Kidney glomerular epithelial cell (primary cell): Measurements from ENCODE around the gene RAPGEF2.
"Not testable (repeated sequence)": the region's sequence is repeated elsewhere in the genome, so short reads cannot be mapped to it uniquely, and the experiment has no call there.

Source experiments
- DNase-seq: peaks from one replicate; lab custom pipeline; 2025; lab: John Stamatoyannopoulos, UW

Gene RAPGEF2

DNA sequence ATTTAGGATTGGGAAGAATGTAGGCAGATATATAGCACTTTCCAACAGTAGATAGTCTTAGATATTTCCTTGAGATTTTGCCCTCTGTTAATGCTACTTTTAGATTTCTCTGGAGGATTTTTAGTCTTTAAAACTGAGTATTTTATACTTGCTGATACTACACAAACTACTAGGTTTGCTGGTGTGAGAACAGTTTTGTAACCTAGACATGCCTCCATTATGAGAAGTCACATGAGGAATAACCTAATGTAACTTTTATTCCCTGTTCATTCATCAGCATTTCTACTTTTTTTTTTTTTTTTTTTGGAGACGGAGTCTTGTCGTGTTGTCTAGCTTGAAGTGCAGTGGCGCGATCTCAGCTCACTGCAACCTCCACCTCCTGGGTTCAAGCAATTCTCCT, 137.2 kb downstream of the RAPGEF2 start:
- no peak for DNase-seq

DNA sequence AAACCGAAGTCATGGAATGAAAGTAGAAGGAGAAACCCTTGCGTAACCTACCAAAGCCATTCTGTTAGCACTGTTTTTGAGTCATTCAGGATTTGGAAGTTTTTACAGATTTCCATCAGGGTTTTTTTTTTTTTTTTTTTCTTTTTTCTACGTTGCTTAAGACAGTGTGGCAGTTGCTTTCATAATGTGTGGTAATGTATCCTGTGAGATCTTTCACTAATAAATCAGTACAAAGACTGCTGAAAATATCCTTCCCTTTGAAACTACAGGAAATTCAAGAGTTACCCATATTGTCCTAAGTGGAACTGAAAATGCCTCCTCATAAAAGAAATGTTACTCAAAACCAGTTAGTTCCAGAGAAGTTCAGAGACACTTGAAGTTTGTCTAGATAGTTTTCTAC, 137.8 kb downstream of the RAPGEF2 start:
- DNase-seq = no peak

DNA sequence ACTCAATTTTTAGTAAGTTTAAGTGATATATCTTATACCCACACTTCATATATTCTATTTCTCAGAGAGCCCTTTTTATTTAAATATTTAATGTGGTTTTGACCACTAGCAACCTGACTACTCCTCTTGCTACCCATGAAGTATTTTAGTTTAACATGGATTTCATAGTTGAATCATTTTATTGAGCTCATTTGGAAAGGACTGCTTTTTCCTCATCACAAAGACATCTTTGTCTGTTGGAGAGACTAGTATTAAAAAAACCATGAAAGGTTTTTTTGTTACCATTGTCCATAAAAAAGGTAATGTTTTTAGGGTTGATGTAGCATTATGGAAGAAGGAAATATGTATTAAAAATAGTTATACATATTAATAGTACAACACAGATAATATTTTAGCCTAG, 139.5 kb downstream of the RAPGEF2 start:
- DNase-seq = no peak

DNA sequence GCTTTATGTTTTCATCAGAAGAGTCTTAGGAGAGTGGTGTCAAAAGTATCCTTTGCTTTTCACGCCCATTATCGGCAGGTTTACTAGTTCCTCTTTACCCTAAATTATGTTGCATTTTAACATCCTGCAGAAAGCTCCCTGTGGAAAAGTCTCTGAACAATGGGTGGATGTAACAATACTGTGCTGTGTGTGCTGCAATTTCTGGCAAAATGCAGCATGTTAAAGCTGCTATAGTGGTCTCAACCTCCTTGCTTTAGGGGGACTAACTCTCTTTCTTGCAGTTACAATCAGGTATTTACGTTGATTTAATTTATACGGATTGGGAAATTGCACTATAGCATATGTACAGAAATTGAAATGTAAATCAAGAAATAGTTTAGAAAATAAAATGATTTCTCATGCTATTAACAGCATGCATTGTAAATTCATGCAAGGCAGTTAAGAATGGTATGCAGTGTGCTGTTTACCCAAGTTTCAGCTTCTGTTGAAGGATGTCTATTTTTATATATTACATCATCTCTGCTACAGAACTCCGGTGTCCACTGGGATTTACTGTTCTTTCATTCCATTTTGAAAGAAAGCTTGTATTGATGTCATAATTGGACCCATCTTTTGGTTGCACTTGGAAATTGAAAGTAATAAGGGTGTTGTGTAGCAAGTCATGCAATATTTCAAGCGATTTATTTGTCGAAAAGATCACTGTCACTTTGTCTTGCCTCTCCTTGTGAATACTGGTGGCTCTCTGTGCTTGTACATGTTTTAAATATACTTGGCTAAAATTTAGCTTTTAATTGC, 145.7 kb downstream of the RAPGEF2 start:
- DNase-seq = no peak

DNA sequence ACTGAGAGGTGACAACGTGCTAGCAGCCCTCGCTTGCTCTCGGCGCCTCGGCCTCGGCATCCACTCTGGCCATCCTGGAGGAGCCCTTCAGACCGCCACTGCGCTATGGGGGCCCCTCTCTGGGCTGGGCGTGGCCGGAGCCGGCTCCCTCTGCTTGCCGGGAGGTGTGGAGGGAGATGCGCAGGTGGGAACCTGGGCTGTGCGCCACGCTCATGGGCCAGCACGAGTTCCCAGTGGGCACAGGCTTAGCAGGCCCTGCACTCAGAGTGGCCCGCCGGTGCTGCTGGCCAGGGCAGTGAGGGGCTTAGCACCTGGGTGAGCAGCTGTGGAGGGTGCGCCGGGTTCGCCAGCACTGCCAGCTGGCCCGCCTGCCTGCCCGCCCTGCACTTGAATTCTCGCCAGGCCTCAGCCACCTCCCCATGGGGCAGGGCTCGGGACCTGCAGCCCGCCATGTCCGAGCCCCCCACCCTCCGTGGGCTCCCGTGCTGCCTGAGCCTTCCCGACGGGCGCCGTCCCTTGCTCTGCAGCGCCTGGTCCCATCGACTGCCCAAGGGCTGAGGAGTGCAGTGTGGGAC, 148.0 kb downstream of the RAPGEF2 start:
- no peak for DNase-seq

DNA sequence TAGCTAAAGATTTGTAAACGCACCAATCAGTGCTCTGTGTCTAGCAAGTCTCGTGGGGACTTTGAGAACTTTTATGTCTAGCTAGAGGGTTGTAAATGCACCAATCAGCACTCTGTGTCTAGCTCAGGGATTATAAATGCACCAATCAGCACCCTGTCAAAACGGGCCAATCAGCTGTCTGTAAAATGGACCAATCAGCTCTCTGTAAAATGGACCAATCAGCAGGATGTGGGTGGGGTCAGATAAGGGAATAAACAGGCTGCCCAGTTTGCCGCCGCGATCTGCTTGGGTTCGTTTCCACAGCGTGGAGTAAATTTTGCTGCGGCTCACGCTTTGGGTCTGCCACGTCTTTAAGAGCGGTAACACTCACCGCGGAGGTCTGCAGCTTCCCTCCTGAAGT, 148.7 kb downstream of the RAPGEF2 start:
- DNase-seq = not testable (repeated sequence)

DNA sequence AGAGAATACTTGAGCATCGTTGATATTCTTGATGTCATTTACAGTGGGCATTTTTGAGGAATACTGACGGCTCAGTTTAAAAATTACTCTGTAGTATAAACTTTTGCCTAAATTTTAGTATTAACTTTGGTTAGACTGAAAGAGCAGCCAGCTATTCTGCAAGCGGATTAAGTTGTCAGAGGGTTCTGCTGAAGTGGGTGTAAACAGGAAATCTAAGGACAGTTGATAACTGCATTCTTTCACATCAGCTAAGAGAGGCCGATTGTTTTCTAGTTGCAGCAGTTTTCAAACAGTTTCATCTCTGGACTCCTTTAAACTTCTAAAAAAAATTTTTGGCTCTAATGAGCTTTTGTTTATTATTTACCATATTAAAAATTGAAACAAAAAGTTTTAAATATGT, 149.6 kb downstream of the RAPGEF2 start:
- DNase-seq = no peak

DNA sequence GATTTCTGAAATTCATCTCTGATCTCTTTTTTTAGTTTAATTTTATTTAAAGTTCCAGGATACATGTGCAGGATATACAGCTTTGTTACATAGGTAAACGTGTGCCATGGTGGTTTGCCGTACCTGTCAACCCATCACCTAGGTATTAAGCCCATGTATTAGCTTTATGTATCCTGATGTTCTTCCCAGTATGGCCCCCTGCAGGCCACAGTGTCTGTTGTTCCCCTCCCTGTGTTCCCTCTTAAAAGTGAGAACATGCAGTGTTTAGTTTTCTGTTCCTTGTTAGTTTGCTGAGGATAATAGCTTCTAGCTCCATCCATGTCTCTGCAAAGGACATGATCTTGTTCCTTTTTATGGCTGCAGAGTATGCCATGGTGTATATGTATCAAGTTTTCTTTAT, 153.2 kb downstream of the RAPGEF2 start:
- no peak for DNase-seq

DNA sequence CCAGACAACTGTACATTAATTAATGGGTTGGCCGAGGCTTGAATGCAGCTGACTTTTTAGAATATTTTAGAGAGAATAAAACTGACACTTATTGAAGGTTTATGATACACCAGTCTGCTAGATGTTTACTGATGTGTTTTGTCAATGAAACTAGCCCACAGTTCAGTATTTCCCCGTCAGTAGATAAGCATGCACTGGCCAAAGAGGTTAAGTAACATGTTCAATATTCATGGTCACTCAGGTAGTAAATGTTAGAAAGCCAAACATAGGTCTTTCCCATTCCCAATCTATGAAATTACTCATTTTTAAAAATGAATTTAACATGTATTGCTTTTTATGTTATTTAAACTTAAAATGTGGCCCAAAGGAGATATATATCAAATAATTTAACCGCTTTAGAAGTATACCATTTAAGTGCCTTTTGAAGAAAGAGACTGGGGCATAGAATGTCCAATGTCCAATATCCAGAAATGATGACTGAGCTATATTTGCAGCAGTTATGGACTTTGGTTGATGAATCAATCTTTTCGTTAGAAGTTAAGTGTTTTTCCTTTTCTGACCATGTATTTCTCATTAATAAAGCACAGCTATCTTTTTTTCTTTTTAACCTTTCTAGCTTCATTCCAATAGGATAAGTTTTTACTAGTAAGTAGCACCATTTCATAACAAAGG, 156.1 kb downstream of the RAPGEF2 start:
- no peak for DNase-seq

DNA sequence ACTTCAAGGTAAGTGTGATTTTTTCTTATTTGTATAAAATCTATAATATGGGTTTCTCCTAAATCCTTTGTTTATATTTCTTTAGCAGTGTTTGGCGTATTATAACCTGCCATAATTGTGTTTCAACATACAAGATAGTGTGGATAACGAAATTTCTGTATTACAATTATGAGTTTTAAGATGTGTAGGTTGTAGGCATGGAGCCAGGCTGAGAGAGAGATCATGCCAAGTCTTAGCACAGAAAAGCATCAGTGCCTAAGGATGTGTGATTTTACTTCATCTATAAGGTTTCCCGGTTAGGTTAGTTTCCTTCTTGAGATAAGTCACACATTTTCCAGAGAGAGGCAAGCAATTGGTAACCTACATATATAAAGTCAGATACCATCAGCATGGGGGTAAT, 161.2 kb downstream of the RAPGEF2 start:
- no peak for DNase-seq

DNA sequence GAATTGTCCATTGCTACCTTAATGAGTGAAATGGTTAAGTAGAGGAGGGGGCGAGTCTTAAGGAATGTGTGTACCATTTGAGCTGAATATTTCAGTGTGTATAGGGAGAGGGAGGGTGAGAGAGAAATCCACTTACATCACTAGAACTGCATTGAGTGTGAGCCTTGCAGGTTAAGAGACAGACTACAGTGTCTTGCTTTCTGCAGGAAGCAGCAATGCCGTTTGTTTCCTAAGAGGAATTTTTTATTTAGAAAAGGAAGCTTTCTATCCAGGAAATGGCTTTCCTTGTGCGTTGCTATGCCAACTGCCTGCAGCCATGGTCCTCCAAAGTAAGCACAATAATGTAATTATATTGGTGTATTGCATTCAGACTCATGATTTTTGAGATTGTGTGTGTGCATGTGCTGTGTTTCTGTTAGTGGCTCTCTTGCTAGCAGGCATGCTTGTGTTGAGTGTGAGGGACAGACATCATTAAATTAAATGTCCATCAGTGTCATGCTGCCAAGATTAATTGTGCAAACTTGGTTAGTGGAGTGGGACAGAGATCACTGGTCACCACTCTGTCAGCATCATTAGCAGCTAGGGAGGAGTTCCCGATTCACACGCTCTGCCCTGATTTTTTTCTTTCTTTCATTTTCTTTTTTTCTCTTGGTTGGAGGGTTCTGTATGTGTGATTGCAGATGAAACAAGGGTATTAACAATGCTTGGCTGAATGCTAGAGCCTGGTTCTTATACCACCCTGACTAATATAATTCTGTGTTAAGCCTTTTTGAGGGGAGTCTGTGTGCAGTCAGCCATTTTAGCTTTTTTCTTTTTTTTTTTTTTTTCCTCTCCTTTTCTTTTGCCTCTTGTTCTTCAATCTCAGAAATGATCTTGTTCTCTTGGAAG, 164.3 kb downstream of the RAPGEF2 start:
- no peak for DNase-seq

DNA sequence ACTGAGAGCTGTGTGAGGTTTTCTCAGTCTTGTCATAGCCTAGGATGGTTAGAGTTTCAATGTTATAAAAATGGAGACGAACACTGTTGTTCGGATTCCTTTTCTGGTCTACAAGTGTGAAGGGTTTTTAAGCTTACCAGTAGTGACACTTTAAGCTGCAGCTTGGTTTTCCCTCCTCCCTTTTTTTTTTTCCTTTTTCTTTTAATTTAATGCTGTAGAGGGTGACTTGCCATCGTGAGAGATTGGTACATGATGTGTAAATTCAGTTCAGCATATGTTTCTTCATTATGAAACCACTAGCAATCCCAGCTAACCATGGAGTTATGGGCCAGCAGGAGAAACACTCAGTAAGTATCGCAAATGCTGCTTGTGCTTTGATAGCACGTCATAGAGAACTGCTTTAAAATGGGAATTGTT, 165.0 kb downstream of the RAPGEF2 start:
- DNase-seq = no peak

DNA sequence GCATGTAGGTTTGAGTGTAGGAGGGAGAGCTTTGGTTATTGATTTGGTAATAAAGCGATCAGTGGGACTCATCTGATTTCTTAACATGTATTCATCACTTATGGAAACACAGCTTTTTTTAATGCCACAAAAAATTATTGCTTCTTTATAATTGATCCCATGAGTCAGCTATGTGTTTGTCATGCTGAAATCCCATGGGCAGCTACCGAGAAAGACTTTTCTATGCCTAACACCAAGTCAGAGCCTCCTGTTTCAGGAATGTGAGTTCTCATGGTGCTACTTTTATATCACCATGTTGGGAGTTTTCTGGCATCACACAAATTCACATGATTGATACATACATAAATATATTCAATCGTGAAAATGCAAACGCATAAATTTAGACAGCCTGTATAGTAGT, 165.7 kb downstream of the RAPGEF2 start:
- no peak for DNase-seq

DNA sequence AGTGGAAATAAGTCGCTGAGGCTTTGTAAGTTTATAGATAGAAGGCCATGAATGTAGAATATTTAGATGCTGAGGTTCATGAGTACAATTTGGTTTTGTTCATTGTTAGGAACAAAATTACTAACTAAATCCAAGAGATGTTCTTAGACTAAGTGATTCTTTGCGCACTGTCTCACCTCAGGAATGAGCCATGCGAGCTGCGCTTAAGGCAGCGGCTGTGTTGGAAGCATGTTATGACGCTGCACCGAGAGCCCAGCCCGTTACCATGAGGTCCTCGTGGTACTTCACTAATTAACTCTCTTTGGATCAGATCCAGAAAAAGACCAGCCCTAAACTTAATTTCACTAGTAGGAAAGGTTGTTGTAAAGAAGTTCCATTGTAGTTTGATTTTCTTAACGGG, 166.2 kb downstream of the RAPGEF2 start:
- DNase-seq = no peak

DNA sequence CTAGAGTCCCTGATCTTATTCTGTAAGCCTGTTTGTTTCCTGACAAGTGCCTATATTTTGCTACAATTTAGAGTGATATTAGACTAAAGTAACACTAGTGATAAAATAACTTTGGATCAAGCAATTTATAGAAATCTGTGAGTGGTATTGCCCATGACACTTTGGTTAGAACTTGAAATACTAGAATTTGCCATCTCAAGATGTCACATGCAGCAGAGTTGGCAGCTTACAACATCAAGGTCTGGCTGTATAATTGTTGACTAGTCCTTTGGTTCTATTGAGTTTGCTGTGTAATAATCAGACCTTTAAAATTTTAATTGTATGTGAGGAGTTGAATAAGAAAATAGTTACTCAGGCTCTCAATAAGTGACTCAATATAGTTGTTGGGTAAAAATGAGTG, 167.1 kb downstream of the RAPGEF2 start:
- DNase-seq = no peak

DNA sequence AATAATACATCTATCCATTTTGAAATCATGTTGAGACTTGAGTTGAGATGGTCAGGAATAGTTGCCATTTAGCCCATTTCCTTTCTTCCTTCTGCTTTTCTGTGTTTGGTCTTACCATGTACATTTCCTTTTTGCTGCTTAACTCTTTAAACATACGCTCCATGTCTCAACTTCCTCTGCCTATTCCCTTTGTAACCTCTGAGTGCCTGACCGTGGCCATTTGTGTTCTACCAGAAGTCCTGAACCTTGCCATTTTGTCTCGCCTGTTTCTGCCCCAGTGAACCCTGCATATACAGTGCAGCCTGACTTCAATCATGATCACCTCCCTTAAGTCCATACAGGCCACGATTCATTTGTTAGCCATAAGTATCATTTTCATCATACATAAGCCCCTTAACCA, 169.0 kb downstream of the RAPGEF2 start:
- no peak for DNase-seq

DNA sequence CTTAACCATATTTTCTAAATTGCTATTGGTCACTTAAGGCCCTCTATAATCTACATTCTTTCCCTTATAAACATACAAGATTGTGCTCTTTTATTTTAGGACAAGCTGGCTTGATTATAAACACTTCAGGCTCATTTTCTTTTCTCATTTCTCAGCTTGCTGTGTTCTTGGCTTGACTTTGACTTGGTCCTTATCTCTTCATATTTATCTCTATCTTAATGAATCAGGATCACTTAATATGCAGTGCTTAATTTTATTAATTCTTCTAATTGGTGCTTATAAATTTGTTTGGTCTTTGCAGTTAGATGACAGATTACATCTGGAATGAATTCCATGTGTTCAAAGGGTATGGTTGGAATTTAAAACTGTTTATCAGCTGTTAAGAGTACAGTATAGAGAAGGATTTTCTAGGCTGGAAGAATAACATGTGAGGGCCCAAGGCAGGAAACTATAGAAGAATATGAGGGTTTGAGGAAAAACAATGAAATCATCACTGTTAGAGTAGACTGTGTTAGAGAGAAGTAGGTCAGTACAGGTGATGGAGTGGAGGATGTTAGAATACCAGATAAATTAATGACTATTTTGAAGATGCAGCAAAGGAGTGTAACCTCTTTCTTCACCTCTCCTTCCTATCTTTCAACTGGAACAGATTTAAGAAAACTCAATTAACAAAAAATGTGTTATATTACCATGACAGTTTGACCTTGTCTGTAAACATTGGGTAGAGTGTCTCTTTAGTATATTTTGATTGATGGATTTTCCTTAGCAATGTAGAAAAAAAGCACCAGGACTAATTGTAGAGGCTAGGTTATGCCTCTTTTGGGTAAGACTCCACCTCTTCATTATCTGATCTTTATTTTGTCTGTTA, 169.6 kb downstream of the RAPGEF2 start:
- no peak for DNase-seq

DNA sequence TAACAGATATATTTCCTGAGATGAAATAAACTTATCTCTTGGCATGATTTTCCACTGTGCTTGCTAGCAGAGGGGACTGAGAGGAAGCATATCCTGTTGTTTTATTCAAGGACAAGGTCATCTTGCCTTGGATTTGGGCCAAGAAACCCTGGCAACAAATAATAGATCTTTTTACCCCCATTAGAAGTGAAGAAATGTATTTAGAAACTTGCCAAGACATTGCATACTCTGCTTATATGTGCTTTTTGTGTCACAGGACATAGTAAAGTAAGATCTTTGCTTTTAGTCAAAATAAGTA, 170.2 kb downstream of the RAPGEF2 start:
- DNase-seq = no peak

DNA sequence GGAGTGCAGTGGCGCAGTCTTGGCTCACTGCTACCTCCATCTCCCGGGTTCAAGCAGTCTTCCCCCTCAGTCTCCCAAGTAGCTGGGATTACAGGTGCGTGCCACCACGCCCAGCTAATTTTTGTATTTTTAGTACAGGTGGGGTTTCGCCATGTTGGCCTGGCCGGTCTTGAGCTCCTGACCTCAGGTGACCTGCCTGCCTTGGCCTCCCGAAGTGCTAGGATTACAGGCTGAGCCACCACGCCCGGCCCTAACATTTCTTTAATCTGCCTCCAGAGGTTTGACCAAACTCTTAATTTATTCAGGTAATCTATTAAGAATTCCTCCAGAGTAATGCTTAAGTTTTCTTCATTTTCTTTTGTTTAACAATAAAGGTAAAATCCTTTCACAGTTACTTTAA, 171.0 kb downstream of the RAPGEF2 start:
- DNase-seq = no peak

DNA sequence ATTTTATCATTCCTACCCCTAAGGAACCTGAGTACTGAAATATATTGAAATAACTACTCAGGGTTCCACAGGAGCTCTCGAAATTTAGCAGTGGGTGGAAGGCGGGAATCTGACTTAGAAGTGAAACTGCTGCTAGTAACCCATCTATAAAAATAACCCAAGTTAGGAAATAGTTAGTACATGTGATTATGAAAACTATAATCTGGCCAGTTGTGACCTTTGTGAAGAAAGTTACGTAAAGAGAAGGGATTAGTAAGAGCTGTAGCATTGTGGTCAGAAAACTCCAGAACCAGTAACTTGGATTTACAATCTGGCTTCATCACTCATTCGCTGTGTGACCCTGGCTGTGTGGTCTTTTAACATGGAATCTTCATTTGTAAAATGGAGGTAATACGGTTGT, 175.5 kb downstream of the RAPGEF2 start:
- no peak for DNase-seq

DNA sequence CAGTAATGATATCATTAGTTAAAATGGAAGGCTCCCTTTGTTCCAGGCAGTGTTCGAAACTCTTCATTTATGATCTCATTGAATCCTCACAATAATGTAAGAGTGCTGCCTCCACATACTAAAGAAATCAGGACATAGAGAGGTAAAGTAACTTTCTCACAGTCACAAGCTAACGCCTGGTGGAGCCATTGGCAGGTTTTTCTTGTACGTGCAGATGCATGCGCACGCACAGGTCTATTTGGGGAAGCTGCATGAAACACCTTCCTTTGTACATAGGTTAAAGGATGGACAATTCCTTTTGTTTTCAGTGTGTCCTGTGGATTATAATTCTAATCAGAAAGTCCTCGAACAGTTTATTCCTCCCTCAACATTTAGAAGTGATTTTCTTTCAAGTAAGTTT, 176.2 kb downstream of the RAPGEF2 start:
- no peak for DNase-seq
